Stimulated activated CD4-positive, alpha-beta T cell treated with anti-CD3 and anti-CD28 coated beads, Interleukin-12 subunit alpha, Interleukin-12 subunit beta, amount 100 ng/mL, for 48 hours (primary cell): ENCODE results near the gene IRF7.
A peak's percentile ranks its signal among the peaks of the same experiment; 100 is the strongest.

ENCODE experiments used
- DNase-seq, 3 donors: peaks; one replicate each; pipeline ENCODE4 v3.0.0-alpha.2; 2020; ENCODE audit warnings: low read depth in 2 of 3, low spot score in 1 of 3

IRF7 gene

DNA sequence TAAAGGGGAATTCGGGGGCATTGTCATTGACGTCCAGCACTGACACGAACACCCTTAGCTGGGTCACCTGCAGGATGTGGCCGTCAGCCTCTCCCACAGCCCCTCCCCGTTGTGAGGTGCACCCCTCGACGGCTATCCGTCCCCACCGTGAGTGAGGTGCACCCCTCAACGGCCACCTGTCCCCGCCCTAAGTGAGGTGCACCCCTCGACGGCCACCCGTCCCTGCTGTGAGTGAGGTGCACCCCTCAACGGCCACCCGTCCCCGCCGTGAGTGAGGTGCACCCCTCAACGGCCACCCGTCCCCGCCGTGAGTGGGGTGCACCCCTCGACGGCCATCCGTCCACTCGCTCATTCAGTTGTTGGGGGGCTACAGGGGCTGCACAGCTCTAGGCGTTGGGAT, 6.1 kb upstream of the IRF7 start:
- no peak for DNase-seq

DNA sequence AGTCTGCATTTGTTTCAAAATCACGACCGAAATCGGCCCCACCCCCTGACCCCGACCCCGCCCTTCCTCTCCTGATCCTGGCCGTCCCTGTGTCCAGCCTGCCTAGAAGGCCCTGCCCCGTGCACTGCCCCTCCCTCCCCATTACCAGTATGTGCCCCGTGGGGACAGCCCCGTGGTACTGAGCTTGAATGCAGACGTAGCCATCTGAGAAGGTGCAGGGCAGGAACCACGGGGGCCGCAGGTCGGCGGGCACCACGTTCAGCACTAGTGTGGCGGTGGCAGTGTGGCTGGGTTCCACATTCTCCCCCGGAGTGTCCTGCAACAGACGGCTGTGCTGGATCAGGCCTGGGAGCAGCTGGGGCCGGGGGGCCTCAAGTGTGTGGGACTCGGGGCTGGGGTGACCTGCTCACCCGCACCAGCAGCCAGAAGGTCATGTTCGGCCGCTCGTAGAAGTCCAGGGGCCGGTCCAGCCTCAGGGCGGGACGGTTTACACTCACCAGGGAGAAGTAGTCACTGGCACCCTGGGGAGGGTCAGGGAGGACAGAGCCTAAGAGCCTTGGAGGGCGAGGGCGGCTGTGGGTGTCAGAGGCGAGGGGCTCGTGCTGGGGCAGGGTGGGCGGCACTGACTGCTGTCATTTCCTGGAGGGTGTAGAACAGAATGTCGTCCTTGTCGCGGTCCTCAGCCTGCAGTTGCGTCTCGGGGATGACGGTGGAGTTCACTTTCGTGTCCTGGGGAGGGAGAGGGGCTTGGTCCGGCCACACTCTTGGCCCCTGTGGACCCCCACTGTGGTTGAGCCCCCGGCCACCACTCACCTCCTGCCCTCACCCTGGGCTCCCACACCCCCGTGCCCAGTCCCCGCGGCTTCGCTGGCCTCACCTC, 5.4 kb upstream of the IRF7 start:
- no peak for DNase-seq

DNA sequence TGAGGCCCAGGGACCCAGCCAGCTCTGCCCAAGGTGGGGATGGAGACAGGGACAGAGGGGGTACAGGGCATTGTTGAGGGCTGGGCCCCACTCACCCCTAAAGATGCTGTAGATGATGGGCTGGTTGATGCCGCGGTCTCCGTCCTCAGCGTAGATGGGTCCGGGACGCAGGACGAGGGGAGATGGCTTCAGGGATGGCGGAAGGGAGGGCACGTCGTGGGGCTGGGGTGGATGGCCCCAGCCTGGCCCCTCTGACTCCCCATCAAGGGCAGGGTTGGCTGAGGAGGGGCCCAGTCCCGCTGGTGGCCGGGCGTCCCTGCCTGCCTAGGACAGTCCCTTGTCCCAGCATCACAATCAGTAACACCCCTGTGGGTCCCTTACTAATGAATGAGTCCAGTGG, 4.5 kb upstream of the IRF7 start:
- no peak for DNase-seq

DNA sequence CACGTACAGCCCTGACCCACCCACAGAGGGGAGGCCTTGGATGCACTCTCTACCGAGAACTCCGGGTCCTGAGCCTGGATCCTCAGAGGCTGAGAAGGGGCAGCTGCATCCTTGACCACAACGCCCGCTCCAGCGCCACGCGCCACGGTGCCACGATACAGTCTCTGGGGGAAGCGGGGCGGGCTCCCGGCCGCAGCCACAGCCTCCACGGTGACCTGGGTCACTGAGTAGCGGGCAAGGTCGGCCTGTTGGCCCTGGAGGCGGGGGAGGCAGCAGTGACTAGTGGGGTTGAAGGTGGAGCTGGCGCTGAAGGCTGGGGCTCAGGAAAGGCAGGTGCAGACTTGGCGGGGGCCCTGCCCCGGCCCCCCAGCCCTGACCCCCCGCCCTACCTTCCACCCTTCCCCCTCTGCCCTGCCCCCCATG, 3.9 kb upstream of the IRF7 start:
- DNase-seq: no peak

DNA sequence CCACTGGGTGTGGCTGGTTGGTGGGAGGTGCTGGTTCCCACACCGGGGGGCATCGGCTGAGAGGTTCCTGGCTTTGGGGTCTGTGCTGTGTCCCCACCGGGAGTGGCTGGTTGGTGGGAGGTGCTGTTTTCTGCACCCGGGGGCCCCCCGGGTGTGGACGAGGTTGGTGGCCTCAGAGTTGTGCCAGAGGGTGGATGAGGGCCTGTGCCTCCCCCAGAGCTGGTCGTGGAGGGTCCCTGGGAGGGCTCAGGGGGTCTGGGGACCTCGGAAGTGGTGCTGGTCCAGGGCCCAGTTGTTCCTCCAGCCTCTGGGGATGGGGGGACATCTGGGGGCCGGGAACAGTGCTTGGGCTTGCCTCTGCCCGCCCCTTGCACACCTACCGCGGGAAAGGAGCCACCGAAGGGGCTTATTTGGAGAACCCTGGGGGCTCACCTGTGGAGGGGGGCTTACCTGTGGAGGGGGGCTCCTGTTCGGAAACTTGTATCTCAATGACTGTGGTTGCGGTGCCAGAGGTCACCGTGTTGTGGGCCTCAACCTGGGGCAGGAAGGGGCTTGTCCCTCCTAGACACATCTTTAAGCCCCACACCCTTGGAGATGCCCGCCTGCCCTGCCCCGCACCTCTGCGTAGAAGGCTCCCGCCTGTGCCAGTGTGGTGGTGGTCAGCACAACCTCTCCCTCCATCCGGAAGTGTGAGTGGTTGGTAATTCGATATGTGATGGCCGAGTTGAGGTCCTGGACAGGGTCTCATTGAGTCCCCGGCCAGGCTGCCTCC, 3.3 kb upstream of the IRF7 start:
- DNase-seq: no peak

DNA sequence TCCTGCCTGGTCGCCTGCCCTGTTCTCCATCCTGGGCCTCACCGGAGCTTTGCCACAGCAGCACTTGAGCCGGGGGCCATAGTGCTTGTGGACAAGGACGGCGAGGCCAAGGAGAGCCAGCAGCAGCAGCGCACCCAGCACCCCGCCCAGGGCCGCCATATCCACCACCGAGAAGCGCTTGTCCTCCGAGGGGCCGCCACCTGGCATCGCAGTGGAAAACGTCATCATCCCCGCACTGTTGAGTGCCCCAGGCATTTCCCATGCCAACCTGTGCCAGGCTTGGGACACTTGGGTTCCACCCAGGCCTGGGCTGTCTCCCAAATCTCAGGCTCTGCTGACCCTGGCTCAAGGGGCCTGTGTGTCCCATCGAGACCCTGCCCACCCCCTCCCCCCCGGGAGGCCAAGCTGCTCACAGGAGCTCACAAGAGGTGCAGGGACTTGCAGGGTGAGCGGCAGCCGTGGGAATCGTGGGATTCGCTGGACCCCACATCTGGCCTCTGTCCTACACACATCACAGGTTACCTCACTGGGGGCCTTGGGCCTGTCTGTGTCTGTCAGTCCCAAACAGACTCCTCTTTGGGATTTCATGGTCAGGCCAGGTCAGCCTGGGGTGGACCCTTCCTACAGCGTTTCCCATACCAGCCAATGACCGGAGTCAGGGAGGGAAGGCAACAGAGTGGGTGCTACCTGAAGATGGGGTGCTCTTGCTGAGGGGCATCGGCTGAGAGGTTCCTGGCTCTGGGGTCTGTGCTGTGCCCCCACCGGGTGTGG, 2.3 kb upstream of the IRF7 start:
- DNase-seq: no peak

DNA sequence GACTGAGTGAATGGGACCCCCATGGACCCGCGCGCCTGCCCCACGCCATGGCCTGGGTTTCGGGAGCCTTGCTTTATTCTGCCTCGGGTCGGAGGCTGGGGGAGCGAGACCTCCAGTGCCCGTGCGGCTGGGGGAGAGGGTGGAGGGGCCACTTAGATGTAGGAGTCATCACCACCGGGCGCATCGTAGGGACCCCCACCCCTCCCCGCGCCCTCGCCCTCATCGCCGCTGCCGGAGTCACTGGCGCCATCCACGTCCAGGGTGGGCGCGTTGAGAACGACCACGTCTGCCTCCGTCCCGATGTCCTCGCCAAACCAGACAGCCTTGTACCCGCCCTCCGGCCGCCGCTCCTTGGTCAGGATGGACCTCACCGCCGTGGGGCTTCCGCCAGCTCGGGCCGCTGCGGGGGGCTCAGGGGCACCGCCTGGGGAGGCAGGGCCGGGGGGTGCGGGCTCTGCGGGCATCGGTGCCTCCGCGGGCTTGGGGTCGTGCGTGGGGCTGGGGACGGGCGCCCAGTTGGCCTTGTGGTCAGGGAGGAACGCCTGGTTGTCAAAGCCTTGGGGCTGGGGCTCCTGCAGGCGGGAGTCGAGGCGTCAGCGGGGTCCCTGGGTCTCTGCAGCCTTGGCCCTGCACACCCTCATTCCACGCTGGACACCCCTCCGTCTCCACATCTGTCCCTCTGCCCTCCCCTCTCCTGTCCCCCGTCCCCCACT, 1.6 kb upstream of the IRF7 start:
- no peak for DNase-seq

DNA sequence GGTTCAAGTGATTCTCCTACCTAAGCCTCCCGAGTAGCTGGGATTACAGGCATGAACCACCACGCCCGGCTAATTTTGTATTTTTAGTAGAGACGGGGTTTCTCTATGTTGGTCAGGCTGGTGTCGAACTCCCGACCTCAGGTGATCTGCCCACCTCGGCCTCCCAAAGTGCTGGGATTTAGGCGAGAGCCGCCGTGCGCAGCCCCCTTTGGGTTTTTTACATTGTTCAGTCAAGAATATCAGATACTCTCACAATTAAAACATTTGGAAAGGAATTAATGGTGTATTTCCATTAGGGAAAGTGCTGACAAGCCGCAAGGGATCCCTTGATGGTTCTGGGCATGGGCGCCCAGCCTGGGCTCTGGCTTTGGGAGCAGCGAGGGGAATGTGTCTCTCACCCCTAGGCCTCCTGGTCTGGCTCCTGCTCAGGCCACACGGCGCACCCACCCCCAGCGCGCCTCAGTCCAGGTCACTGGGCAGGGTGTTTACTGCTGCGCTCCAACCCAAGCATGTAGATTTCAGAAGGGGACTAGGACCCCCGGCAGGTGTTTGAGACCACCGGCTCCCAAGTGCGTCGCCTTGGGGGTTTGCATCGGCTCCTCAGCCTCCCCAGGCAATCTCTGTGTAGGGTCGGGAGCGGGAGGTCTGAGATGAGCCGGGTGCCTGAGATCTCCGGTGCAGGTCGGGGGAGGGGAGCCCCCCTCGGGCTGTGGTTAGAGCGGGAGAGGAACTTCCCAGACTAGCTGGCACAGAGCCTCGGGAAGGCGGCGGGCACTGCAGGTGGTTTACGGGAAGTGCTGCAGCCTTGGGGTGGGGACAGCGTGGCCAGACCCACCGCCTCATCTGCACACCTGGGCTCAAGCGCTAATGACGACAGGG, 809 bp upstream of the IRF7 start:
- no peak for DNase-seq

DNA sequence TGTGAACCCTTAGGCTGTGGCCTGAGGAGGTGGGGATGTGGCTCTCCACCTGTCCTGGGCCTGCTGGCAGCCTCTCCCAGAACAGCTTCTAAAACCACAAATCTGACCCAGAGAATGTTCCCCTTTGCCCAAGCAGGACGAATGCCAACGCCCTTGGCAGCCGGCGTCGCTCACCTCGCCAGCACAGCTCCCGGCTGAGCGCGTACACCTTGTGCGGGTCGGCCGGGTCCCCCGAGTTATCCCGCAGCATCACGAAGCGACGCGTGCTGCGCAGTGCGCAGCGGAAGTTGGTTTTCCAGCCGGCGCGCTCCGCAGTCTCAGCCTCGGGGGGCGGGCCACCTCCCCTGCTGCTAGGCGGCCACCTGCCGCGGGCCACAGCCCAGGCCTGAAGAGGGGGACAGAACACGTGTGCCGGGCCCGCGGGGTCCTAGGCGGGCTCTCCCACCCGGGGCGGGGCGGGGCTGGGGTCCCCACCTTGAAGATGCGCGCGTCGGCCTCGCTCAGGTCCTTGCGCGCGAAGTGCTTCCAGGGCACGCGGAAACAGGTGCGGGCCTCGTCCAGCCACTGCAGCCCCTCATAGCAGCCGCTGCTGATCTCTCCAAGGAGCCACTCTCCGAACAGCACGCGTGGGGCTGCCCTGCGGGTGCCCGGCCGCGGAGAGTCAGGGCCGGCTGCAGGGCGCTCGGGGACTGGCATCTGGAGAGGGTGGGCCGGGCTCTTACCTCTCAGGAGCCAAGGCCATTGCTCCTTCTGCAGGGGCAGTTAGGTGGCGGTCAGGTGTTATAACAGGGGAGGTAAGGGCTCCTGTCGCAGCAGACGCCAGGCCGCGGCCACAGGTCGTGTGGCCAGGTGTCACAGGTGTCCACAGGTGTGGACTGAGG, 887 bp downstream of the IRF7 start:
- DNase-seq: no peak

DNA sequence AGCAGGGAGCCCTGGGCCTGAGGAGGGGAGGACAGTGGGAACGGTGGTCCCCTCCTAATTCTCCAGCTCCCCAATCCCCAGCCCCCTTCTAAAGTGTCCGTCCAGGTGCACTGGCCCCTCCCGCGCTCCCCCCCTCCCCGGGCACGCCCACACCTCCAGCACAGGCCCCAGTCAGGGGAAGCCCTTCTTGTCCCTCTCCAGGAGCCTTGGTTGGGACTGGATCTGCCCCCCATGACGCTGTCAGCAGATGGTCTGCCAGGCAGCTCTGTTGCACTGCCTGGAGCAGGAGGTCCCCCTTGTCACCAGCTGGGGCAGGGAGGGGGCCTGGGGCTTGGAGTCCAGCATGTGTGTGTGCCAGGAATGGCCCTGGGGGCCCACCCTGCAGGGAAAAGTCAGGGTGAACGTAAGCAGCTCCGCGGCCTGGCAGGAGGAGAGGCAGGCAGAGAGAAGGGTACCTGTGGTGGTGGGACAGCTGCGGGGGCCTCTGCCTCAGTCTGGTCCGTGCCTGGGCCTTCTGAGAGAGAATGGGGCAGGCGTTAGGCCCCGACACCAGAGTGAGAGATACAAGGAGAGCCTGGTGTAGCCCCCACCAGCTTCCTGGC, 1.6 kb downstream of the IRF7 start:
- DNase-seq: no peak

DNA sequence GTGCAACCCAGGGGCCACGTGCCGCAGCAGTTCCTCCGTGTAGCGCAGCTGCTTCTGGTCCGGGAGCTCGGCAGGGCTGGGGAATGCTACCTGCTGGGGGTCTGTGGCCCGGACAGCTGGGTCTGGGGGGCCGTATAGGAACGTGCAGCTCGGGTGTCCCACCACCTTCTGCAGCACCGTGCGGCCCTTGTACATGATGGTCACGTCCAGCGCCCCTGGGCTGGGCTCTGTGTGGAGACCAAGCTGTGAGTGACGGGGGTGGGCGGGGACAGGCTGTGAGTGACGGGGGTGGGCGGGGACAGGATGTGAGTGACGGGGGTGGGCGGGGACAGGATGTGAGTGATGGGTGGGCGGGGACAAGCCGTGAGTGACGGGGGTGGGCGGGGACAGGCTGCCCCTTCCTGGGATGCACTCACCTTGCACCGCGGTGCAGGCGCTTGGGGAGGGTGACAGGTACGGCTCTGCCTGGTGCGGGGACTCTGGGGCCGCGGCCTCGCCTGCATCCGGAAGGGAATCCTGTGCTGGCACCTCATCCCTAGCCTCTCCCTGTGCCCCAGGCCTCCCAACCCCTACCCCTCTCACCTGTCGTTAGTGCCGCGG, 2.3 kb downstream of the IRF7 start:
- DNase-seq: peak; percentile 69 to 80 (median 76)

DNA sequence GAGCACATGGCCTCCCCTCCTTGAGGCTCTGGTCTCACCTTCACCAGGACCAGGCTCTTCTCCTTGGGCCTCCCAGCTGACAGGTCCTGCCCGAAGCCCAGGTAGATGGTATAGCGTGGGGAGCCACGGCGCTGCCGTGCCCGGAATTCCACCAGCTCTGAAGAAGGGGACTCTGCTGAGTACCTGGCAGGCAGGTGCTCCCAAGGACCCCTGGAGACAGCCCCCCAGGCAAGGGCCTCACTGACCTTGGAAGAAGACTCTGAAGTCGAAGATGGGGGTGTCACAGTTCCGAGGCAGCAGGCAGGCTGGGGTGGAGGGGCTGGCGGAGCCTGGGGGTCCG, 2.8 kb downstream of the IRF7 start:
- no peak for DNase-seq

DNA sequence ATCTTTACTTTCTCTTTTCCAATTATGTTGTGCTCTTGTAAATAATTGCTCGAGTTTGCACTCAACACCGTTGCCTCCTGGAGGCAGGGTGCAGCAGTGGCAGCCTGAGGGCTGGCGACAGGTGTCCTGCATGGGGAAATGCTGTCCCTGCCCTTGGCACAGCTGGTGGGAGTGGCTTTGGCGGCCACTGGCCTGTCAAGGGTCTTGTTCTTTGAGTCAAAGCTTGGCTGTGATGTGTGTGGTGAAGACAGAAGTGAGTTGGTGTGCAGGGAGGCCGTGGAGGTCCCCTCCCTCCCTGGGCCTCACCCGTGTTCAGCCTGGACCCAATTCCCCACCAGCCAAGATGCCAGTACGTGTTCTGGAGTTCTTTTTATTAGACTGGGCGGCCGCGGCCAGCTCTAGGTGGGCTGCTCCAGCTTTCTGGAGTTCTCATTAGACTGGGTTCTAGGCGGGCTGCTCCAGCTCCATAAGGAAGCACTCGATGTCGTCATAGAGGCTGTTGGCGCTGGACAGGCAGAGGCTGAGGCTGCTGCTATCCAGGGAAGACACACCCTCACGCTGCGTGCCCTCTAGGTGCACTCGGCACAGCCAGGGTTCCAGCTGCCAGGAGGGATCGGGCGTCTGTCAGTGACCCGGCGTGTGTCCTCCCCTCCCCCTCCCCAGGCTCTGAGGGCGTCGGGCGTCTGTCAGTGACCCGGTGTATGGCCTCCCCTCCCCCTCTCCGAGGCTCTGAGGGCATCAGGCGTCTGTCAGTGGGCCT, 3.4 kb downstream of the IRF7 start:
- DNase-seq: no peak

DNA sequence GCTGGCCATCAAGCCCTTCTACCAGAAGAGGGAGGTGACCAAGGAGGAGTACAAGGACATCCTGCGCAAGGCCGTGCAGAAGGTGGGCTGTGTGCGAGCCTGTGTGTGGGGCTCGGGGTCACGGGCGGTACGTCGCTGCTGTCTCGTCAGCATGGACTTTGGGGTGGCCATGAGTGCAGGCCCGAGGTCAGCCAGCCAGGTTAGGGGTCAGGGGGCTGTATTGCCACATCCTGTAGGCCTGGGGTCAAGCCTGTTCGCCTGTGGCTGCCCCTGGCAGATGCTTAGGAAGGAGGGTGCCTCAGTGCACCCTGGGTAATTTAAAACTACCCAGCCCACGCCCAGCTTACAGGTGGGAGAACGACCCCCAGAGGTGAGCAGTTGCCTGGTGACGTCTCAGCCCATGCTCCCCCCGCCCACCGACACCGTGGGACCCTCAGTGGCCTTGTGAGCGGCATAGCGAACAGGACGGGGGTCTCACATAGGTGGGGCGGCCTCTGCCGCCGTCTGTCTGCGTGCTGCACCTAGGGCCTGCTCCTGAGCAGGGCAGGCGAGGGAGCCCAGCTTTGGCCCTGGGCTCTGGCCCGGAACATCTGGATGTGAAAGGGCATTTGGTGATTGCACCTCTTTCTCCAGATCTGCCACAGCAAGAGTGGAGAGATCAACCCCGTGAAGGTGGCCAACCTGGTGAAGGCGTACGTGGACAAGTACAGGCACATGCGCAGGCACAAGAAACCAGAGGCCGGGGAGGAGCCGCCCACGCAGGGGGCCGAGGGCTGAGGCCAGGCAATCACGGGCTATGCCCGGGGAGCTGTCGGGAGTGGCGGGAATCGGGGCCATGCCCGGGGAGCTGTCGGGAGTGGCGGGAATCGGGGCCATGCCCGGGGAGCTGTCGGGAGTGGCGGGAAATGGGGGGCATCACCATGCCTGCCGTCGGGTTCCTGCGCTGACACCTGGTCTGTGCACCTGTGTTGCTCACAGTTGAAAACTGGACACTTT, 4.5 kb downstream of the IRF7 start:
- DNase-seq: no peak

DNA sequence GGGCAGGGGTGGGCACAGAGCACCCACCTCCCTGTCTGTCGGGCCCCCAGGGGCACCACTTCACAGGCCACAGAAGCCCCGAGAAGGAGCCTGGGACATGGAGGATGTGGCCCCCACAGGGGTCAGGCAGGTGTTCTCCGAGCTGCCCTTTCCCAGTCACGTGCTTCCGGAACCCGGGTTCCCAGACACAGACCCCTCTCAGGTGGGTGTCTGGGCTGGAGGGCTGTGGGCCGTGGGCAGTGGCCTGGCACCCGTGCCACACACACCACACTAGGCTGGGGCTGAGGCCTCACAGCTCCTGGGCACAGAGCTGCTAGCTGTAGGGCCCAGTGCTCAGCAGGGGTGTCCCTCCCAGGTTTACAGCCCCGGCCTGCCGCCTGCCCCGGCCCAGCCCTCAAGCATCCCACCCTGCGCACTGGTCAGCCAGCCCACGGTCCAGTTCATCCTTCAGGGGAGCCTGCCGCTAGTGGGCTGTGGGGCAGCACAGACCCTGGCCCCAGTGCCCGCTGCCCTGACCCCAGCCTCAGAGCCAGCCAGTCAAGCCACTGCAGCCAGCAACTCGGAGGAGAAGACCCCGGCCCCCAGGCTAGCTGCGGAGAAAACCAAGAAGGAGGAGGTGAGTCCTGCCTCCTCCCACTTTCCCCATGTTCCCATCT, 5.5 kb downstream of the IRF7 start:
- no peak for DNase-seq

DNA sequence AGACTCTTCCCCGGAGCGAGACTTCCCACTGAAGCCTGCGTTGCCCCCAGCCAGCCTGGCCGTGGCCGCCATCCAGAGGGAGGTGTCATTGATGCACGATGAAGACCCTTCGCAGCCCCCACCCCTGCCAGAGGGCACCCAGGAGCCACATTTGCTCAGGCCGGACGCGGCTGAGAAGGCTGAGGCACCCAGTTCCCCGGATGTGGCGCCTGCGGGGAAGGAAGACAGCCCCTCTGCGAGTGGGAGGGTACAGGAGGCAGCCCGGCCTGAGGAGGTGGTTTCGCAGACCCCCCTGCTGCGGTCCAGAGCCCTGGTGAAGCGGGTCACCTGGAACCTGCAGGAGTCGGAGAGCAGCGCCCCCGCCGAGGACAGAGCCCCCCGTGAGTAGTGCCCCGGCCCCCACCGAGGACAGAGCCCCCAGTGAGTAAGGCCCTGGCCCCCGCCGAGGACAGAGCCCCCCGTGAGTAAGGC, 6.4 kb downstream of the IRF7 start:
- DNase-seq: no peak
